ENCODE results near the gene SH3D19.

SH3D19 gene

GRCh38 chr4:151339467-151339866, 14.1 kb upstream of the SH3D19 start:
- no peak for DNase-seq (ENCODE audit: low read depth)
- no peak overlapping the region for H3K4me3 ChIP-seq (ENCODE audit: low read depth, low read length)
- TF ChIP-seq, protein P1, sequence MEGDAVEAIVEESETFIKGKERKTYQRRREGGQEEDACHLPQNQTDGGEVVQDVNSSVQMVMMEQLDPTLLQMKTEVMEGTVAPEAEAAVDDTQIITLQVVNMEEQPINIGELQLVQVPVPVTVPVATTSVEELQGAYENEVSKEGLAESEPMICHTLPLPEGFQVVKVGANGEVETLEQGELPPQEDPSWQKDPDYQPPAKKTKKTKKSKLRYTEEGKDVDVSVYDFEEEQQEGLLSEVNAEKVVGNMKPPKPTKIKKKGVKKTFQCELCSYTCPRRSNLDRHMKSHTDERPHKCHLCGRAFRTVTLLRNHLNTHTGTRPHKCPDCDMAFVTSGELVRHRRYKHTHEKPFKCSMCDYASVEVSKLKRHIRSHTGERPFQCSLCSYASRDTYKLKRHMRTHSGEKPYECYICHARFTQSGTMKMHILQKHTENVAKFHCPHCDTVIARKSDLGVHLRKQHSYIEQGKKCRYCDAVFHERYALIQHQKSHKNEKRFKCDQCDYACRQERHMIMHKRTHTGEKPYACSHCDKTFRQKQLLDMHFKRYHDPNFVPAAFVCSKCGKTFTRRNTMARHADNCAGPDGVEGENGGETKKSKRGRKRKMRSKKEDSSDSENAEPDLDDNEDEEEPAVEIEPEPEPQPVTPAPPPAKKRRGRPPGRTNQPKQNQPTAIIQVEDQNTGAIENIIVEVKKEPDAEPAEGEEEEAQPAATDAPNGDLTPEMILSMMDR (IDR thresholded peaks at IDR 0.05; ENCODE audit: insufficient read depth, low read depth, low read length, missing control alignments) = no peak

DNA sequence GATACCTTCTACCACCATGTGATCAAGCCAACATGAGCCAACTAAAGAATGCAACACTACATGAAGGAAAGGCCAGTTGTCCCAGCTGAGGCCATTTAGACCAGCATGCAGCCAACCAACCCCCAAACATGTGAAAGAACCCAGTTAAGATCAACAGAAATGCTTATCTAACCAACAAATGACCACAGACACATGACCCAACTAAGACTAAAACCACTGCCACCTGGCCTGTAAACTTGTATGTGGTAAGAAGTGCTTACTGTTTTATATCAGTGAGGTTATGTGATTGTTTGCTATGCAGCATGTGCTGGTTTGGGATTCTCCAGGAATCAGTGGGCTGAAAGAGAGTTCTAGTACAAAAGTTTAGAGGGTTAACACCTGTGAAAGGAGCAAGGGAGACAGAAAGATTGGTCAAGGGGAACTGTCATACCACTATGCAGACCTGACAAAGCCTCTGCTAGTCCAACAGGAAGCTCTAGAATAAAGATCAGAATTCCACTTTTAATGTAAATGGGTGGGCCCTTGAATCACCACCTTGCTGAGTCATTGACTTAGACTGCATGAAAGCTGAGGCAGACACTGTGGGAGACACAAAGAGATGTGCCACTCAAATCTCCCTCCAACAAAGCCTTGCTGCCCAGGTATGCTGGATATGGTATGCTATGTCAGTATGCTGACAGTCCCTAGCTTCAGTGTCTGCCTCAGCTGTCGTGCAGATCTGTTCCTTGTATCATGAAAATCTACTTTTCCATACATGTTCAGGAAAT, 6.1 kb upstream of the SH3D19 start:
- H3K4me3 ChIP-seq (ENCODE audit: low read depth, low read length) = no peak overlapping the region
- TF ChIP-seq, protein P1 (IDR thresholded peaks at IDR 0.05; ENCODE audit: insufficient read depth, low read depth, low read length, missing control alignments) = no peak
- DNase-seq (ENCODE audit: low read depth) = peak; percentile 5

DNA sequence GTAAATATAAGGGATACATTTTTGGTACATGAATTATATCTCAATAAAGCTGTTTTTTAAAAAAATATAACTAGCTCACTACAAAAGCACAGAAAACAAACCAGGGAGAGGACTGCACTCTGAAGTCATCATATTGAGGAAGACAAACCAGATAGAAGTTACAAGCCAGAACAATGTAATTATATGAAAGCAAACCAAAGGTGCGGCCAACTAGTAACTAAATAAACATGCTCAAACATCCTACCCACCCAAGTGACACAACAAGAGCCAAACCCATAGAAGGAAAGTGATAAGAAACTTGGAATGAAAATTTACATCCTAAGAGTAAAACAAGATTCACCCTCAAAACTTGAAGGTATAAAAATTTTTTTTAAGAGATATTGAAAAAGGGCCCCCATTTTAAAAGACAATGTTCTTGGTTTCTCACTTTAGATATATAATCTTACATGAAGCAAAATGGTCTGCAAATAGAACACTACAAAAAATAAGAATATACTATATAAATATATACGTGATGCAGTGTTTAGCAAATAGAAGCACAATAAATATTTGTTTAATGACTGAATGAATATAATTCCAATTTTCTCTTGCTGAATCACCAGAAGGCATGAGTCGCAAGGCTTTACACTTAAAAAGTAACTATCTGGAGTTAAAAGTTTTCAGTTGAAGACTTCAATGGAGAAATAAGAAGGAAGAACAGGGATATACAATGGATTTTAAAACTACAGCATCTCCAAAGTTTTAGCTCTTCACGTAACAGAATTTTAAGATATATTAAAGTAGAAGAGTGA, 4.0 kb upstream of the SH3D19 start:
- TF ChIP-seq, protein P1 (IDR thresholded peaks at IDR 0.05; ENCODE audit: insufficient read depth, low read depth, low read length, missing control alignments) = no peak
- no peak for DNase-seq (ENCODE audit: low read depth)
- H3K4me3 ChIP-seq (ENCODE audit: low read depth, low read length) = no peak overlapping the region

DNA sequence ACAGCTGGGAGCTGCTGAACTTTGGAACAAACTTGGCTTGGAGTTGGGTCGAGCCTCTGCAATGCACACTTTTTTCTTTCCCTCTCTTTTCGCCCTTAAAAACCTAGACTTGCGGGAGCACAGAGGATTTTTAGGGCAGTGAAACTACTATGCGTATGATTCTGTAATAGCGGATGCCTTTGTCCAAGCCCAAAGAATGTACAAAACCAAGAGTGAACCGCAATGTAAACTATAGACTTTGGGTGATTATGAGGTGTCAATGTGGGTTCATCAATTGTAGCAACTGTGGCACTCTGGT, 493 bp upstream of the SH3D19 start:
- no peak overlapping the region for H3K4me3 ChIP-seq (ENCODE audit: low read depth, low read length)
- no peak for DNase-seq (ENCODE audit: low read depth)
- TF ChIP-seq, protein P1 (IDR thresholded peaks at IDR 0.05; ENCODE audit: insufficient read depth, low read depth, low read length, missing control alignments) = no peak

GRCh38 chr4:151324752-151325110, 674 bp downstream of the SH3D19 start:
- no peak overlapping the region for H3K4me3 ChIP-seq (ENCODE audit: low read depth, low read length)
- TF ChIP-seq, protein P1 (IDR thresholded peaks at IDR 0.05; ENCODE audit: insufficient read depth, low read depth, low read length, missing control alignments) = no peak
- DNase-seq (ENCODE audit: low read depth) = no peak

GRCh38 chr4:151324124-151324751, 1.2 kb downstream of the SH3D19 start:
- no peak overlapping the region for H3K4me3 ChIP-seq (ENCODE audit: low read depth, low read length)
- TF ChIP-seq, protein P1 (IDR thresholded peaks at IDR 0.05; ENCODE audit: insufficient read depth, low read depth, low read length, missing control alignments) = no peak
- no peak for DNase-seq (ENCODE audit: low read depth)
